Neural cell (in vitro differentiated cells): Measurements from ENCODE around the gene BMP4. TPM values are rescaled to one million over a fixed set of nuclear protein-coding genes. Genes with fewer than 3 reads are reported as not detected.

Experiments used
- H2AFZ ChIP-seq: fragments of 200-600, 300-800 bp; sonication (generic), shearing (Covaris generic); 2 replicates; pipeline ENCODE4 v1.6.0; 2014; ENCODE audit warnings: low read depth, mild to moderate bottlenecking, antibody characterized with exemption, low read length, moderate library complexity
- H3F3A ChIP-seq: fragments of 200-600 bp; shearing (Covaris generic); 2 replicates; pipeline ENCODE4 v1.6.1; 2016; ENCODE audit warnings: mild to moderate bottlenecking, moderate library complexity, mixed read lengths, antibody characterized with exemption, low read length; ENCODE audit not compliant: insufficient read depth, poor library complexity, severe bottlenecking
- H3K27ac ChIP-seq: fragments of 200-600, 300-800 bp; sonication (generic), shearing (Covaris generic); 2 replicates; pipeline ENCODE4 v1.5.1; 2014; ENCODE audit warnings: mild to moderate bottlenecking, low read length, moderate library complexity
- H3K27me3 ChIP-seq: fragments of 300-800, 200-600 bp; sonication (generic), shearing (Covaris generic); 2 replicates; pipeline ENCODE4 v1.6.0; 2014; ENCODE audit warnings: mild to moderate bottlenecking, low read depth, low read length, moderate library complexity; ENCODE audit not compliant: insufficient read depth
- H3K36me3 ChIP-seq: fragments of 300-800, 200-600 bp; sonication (generic), shearing (Covaris generic); 2 replicates; pipeline ENCODE4 v1.5.1; 2014; ENCODE audit warnings: mild to moderate bottlenecking, antibody characterized with exemption, low read length, moderate library complexity; ENCODE audit not compliant: insufficient read depth
- H3K4me2 ChIP-seq: fragments of 300-800, 200-600 bp; sonication (generic), shearing (Covaris generic); 2 replicates; pipeline ENCODE4 v1.6.0; 2014; ENCODE audit warnings: mild to moderate bottlenecking, low read length
- H3K4me3 ChIP-seq: fragments of 300-800, 200-600 bp; sonication (generic), shearing (Covaris generic); 2 replicates; pipeline ENCODE4 v1.5.1; 2014; ENCODE audit warnings: mild to moderate bottlenecking, low read length, moderate library complexity
- H3K79me2 ChIP-seq: fragments of 200-600 bp; shearing (Covaris generic); replicated peaks from 2 replicates; pipeline ENCODE4 v1.6.0; 2014; ENCODE audit warnings: mild to moderate bottlenecking, low read length, moderate library complexity; ENCODE audit not compliant: insufficient read depth
- H3K9ac ChIP-seq: fragments of 300-800, 200-600 bp; sonication (generic), shearing (Covaris generic); 2 replicates; pipeline ENCODE4 v1.6.1; 2016; ENCODE audit warnings: mild to moderate bottlenecking, low read length, mixed read lengths
- H3K9me2 ChIP-seq: fragments of 200-600 bp; shearing (Covaris generic); 2 replicates; pipeline ENCODE4 v1.6.1; 2016; ENCODE audit warnings: mild to moderate bottlenecking, low read length, mixed read lengths; ENCODE audit not compliant: insufficient read depth
- H3K9me3 ChIP-seq: fragments of 200-600, 300-800 bp; sonication (generic), shearing (Covaris generic); 2 replicates; pipeline ENCODE4 v1.6.1; 2016; ENCODE audit warnings: mild to moderate bottlenecking, mixed run types, low read length, moderate library complexity, mixed read lengths
- H4K20me1 ChIP-seq: fragments of 200-600 bp; shearing (Covaris generic); 2 replicates; pipeline ENCODE4 v1.6.1; 2016; ENCODE audit warnings: mild to moderate bottlenecking, mixed run types; ENCODE audit not compliant: insufficient read depth
- EP300 ChIP-seq: fragments of 450-650 bp; conservative IDR thresholded peaks from 2 replicates; pipeline ENCODE4 v1.6.1; 2014; ENCODE audit warnings: antibody characterized with exemption, mild to moderate bottlenecking, moderate library complexity; ENCODE audit not compliant: poor library complexity, severe bottlenecking
- EZH2 ChIP-seq: fragments of 200-600, 300-800 bp; shearing (Covaris generic), sonication (generic); IDR thresholded peaks from 2 replicates; pipeline ENCODE4 v1.6.1; 2014; ENCODE audit warnings: antibody characterized with exemption, low read length, borderline replicate concordance, mild to moderate bottlenecking; ENCODE audit not compliant: insufficient read depth, poor library complexity, severe bottlenecking
- MXI1 ChIP-seq: fragments of 450-650 bp; conservative IDR thresholded peaks from 2 replicates; pipeline ENCODE4 v1.6.1; 2014; ENCODE audit warnings: antibody characterized with exemption, mild to moderate bottlenecking; ENCODE audit not compliant: poor library complexity, severe bottlenecking
- POLR2AphosphoS5 ChIP-seq: IDR thresholded peaks from 2 replicates; pipeline ENCODE4 v1.6.1; 2012
- RAD21 ChIP-seq: fragments of 450-650 bp; conservative IDR thresholded peaks from 2 replicates; pipeline ENCODE4 v1.6.1; 2014; ENCODE audit warnings: antibody characterized with exemption, mild to moderate bottlenecking, moderate library complexity
- REST ChIP-seq: IDR thresholded peaks from 2 replicates; pipeline ENCODE4 v1.6.1; 2012; ENCODE audit warnings: borderline replicate concordance
- SMC3 ChIP-seq: fragments of 450-650 bp; conservative IDR thresholded peaks from 2 replicates; pipeline ENCODE4 v1.6.1; 2014; ENCODE audit warnings: antibody characterized with exemption, mild to moderate bottlenecking, moderate library complexity; ENCODE audit not compliant: poor library complexity
- TAF1 ChIP-seq: IDR thresholded peaks from 2 replicates; pipeline ENCODE4 v1.6.1; 2012; ENCODE audit warnings: low read depth
- polyA plus RNA-seq: library from polyadenylated mRNA; depleted of rRNA; stranded (reverse); fragments of >200 nt; gene quantifications from 2 replicates; pipeline ENCODE4 v1.2.3, GENCODE V29; 2014
- TF ChIP-seq, protein P1 (sequence below): fragments of 450-650 bp; IDR thresholded peaks from 2 replicates; pipeline ENCODE4 v1.5.1; 2014; ENCODE audit warnings: antibody characterized with exemption, mild to moderate bottlenecking, moderate library complexity; ENCODE audit not compliant: poor library complexity, severe bottlenecking

The BMP4 gene
- polyA plus RNA-seq, 1 donor from 2014 or later = 2.5 TPM

GRCh38 chr14:53953002-53953827 is 3.4 kb downstream of the BMP4 start:
- Histone ChIP-seq H3K4me2 (peak overlapping the region; percentile 98), H3K27me3 (peaks cover 90% of the 10 kb centered on the region), H3K9me2 (no peaks in the 10 kb centered on the region), H3K4me3 (peak overlapping the region; percentile 77), H3K9ac (peak overlapping the region; percentile 54), H3K9me3 (no peaks in the 10 kb centered on the region), H3K79me2 (no peaks in the 10 kb centered on the region), H3K27ac (no peak overlapping the region), H4K20me1 (no peaks in the 10 kb centered on the region), H3F3A (no peaks in the 10 kb centered on the region), H2AFZ (no peak overlapping the region), H3K36me3 (no peaks in the 10 kb centered on the region)
- TF ChIP-seq TAF1 (no peak), SMC3 (no peak), RAD21 (no peak), POLR2AphosphoS5 (no peak), REST (no peak), EZH2 (no peak), EP300 (no peak), MXI1 (no peak)
- TF ChIP-seq, protein P1, sequence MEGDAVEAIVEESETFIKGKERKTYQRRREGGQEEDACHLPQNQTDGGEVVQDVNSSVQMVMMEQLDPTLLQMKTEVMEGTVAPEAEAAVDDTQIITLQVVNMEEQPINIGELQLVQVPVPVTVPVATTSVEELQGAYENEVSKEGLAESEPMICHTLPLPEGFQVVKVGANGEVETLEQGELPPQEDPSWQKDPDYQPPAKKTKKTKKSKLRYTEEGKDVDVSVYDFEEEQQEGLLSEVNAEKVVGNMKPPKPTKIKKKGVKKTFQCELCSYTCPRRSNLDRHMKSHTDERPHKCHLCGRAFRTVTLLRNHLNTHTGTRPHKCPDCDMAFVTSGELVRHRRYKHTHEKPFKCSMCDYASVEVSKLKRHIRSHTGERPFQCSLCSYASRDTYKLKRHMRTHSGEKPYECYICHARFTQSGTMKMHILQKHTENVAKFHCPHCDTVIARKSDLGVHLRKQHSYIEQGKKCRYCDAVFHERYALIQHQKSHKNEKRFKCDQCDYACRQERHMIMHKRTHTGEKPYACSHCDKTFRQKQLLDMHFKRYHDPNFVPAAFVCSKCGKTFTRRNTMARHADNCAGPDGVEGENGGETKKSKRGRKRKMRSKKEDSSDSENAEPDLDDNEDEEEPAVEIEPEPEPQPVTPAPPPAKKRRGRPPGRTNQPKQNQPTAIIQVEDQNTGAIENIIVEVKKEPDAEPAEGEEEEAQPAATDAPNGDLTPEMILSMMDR = no peak

- no peaks in the 10 kb centered on the region for H3K9me3 ChIP-seq
- H3K36me3 ChIP-seq = no peaks in the 10 kb centered on the region
- peaks cover 90% of the 10 kb centered on the region for H3K27me3 ChIP-seq
- peak overlapping the region; percentile 54 for H3K9ac ChIP-seq
- H3K4me2 ChIP-seq = peak overlapping the region; percentile 98
- H3K4me3 ChIP-seq = peak overlapping the region; percentile 77
- H3K79me2 ChIP-seq = no peaks in the 10 kb centered on the region
- no peaks in the 10 kb centered on the region for H4K20me1 ChIP-seq
- no peaks in the 10 kb centered on the region for H3F3A ChIP-seq
- no peak for TF ChIP-seq REST
- no peak for TF ChIP-seq MXI1
- no peak for TF ChIP-seq TAF1
- no peak for TF ChIP-seq POLR2AphosphoS5
- no peak for TF ChIP-seq EZH2
- H3K27ac ChIP-seq = no peak overlapping the region
- no peaks in the 10 kb centered on the region for H3K9me2 ChIP-seq
- no peak overlapping the region for H2AFZ ChIP-seq
These were observed 4.1 kb downstream of the BMP4 start for GRCh38 chr14:53952533-53952932.
